SK-N-SH (cell line): ENCODE data around the gene MID2. TPM values are rescaled to one million over a fixed set of nuclear protein-coding genes. Genes with fewer than 3 reads are reported as not detected.

Source experiments
- CTCF ChIA-PET: fragments of 300-600, 350-600 bp; formaldehyde crosslinking; extraction: SDS; loops from one replicate; lab custom pipeline; 2021; lab: Yijun Ruan, JAX
- POLR2A ChIA-PET: fragments of 350-600 bp; sonication (Branson Sonifier 250); formaldehyde crosslinking; extraction: SDS; loops from one replicate; lab custom pipeline; 2020; ENCODE audit warnings: antibody characterized with exemption, inconsistent platforms; lab: Yijun Ruan, JAX
- DNase-seq: peaks from one replicate; pipeline ENCODE4 v3.0.0; 2012
- H2AFZ ChIP-seq: fragments of 200-600 bp; sonication (generic); 2 replicates; pipeline ENCODE4 v1.8.1; 2016; ENCODE audit warnings: antibody characterized with exemption, mild to moderate bottlenecking, low read depth
- H3F3A ChIP-seq: fragments of 200-600 bp; sonication (generic); replicated peaks from 2 replicates; pipeline ENCODE3; 2016; ENCODE audit warnings: antibody characterized with exemption, mild to moderate bottlenecking; ENCODE audit not compliant: insufficient read depth
- H3K27ac ChIP-seq, 2 experiments: fragments of 200-500 bp in 1 of 2; fragments of 200-600 bp in 1 of 2; sonication (Bioruptor generic) in 1 of 2; sonication (generic), shearing (Covaris generic) in 1 of 2; 2 replicates each; pipeline versions ENCODE4 v1.5.1 to v1.6.1; 2014 to 2016; ENCODE audit warnings: low read depth in 2 of 2, inconsistent platforms in 1 of 2, low read length in 1 of 2, mild to moderate bottlenecking in 1 of 2, mixed read lengths in 1 of 2
- H3K27me3 ChIP-seq: fragments of 200-600 bp; sonication (generic), shearing (Covaris generic); 2 replicates; pipeline ENCODE4 v1.6.1; 2016; ENCODE audit warnings: mixed run types; ENCODE audit not compliant: insufficient read depth
- H3K36me3 ChIP-seq, 2 experiments: fragments of 200-500 bp in 1 of 2; fragments of 200-600 bp in 1 of 2; sonication (Bioruptor generic) in 1 of 2; sonication (generic) in 1 of 2; replicated peaks in 1 of 2; 2 replicates each; pipeline versions ENCODE3 to v1.5.1; 2014 to 2016; ENCODE audit warnings: low read length in 1 of 2, mild to moderate bottlenecking in 1 of 2; ENCODE audit not compliant: insufficient read depth in 2 of 2, control insufficient read depth in 1 of 2
- H3K4me1 ChIP-seq, 2 experiments: fragments of 200-500 bp in 1 of 2; fragments of 200-600 bp in 1 of 2; sonication (Bioruptor generic) in 1 of 2; sonication (generic), shearing (Covaris generic) in 1 of 2; 2 replicates each; pipeline versions ENCODE4 v1.5.1 to v1.6.1; 2014 to 2016; ENCODE audit warnings: low read depth in 1 of 2, low read length in 1 of 2, mixed run types in 1 of 2; ENCODE audit not compliant: insufficient read depth in 2 of 2, control insufficient read depth in 1 of 2
- H3K4me2 ChIP-seq: fragments of 200-600 bp; sonication (generic), shearing (Covaris generic); 2 replicates; pipeline ENCODE4 v1.6.1; 2017; ENCODE audit warnings: mixed run types
- H3K4me3 ChIP-seq, 2 experiments: fragments of 200-500 bp in 1 of 2; fragments of 200-600 bp in 1 of 2; sonication (Bioruptor generic) in 1 of 2; sonication (generic), shearing (Covaris generic) in 1 of 2; 2 replicates each; pipeline versions ENCODE4 v1.5.1 to v1.8.1; 2014 to 2016; ENCODE audit warnings: low read depth in 2 of 2, inconsistent platforms in 1 of 2, low read length in 1 of 2, mild to moderate bottlenecking in 1 of 2, mixed read lengths in 1 of 2, moderate library complexity in 1 of 2
- H3K79me2 ChIP-seq: fragments of 200-600 bp; sonication (generic); 2 replicates; pipeline ENCODE4 v1.8.1; 2017; ENCODE audit warnings: mild to moderate bottlenecking; ENCODE audit not compliant: insufficient read depth
- H3K9ac ChIP-seq: fragments of 200-600 bp; sonication (generic); 2 replicates; pipeline ENCODE4 v1.6.1; 2017; ENCODE audit warnings: mixed run types
- H3K9me2 ChIP-seq: fragments of 200-600 bp; sonication (generic); 2 replicates; pipeline ENCODE4 v1.6.1; 2017; ENCODE audit warnings: mixed run types
- H3K9me3 ChIP-seq: fragments of 200-600 bp; sonication (generic); 2 replicates; pipeline ENCODE4 v1.6.1; 2017; ENCODE audit warnings: mixed run types, mild to moderate bottlenecking, moderate library complexity
- H4K20me1 ChIP-seq: fragments of 200-600 bp; sonication (generic); 2 replicates; pipeline ENCODE4 v1.6.1; 2017; ENCODE audit warnings: mild to moderate bottlenecking, mixed run types; ENCODE audit not compliant: insufficient read depth
- CHD2 ChIP-seq: fragments of 150-350 bp; IDR thresholded peaks from 2 replicates; pipeline ENCODE4 v1.6.1; 2018; ENCODE audit warnings: low read length; ENCODE audit not compliant: partially characterized antibody
- CTCF ChIP-seq: fragments of 200-600 bp; sonication (generic); IDR thresholded peaks from 2 replicates; pipeline ENCODE4 v1.6.1; 2017; ENCODE audit warnings: antibody characterized with exemption, mild to moderate bottlenecking, moderate library complexity
- GABPA ChIP-seq: IDR thresholded peaks from 2 replicates; pipeline ENCODE4 v1.4.0; 2012; ENCODE audit warnings: low read depth, mild to moderate bottlenecking
- MAX ChIP-seq: IDR thresholded peaks from 2 replicates; pipeline ENCODE4 v1.4.0; 2012; ENCODE audit warnings: low read depth
- SIN3A ChIP-seq: IDR thresholded peaks from 2 replicates; pipeline ENCODE4 v1.6.1; 2012; ENCODE audit warnings: low read depth, mild to moderate bottlenecking, low read length, moderate library complexity, borderline replicate concordance
- TAF1 ChIP-seq: IDR thresholded peaks from 2 replicates; pipeline ENCODE4 v1.6.1; 2012; ENCODE audit warnings: low read depth, mild to moderate bottlenecking, low read length, moderate library complexity, borderline replicate concordance
- TEAD4 ChIP-seq: IDR thresholded peaks from 2 replicates; pipeline ENCODE4 v1.4.0; 2012; ENCODE audit warnings: mild to moderate bottlenecking, borderline replicate concordance; ENCODE audit not compliant: insufficient read depth
- ZBTB33 ChIP-seq: IDR thresholded peaks from 2 replicates; pipeline ENCODE4 v1.4.0; 2012; ENCODE audit warnings: low read depth, borderline replicate concordance
- WGBS: methylation state at CpG from one replicate; pipeline ENCODE4 v1.1.6; 2017; ENCODE audit warnings: low lambda C conversion rate; 5-methylcytosine and 5-hydroxymethylcytosine counted together
- polyA plus RNA-seq, 3 experiments: library from polyadenylated mRNA; depleted of rRNA; stranded (reverse); fragments of >200 nt; gene quantifications; 2 replicates each; pipeline ENCODE4 v1.2.3, GENCODE V29; 2012

The MID2 gene
- polyA plus RNA-seq, 1 of the 3 experiments (the other 2 are of a cell fraction) = 0.16 TPM

- TF ChIP-seq ZBTB33 (no peak), GABPA (no peak), CHD2 (no peak)
These were observed 15.3 kb downstream of the MID2 start (continued) for GRCh38 chrX:107840971-107841370.

GRCh38 chrX:107842715-107843400 is 17.2 kb downstream of the MID2 start:
- Histone ChIP-seq H3K4me2 (no peak overlapping the region), H3K9ac (no peak overlapping the region), H2AFZ (no peak overlapping the region), H3K4me1 (no peaks in the 10 kb centered on the region), H4K20me1 (no peaks in the 10 kb centered on the region), H3K36me3 (no peaks in the 10 kb centered on the region), H3K9me3 (no peaks in the 10 kb centered on the region), H3K9me2 (no peaks in the 10 kb centered on the region), H3K79me2 (no peaks in the 10 kb centered on the region), H3F3A (no peaks in the 10 kb centered on the region), H3K27ac (no peak overlapping the region), H3K4me3 (no peak overlapping the region), H3K27me3 (peaks cover 20% of the 10 kb centered on the region; the same call in 1 of the 2 replicates)
- TF ChIP-seq MAX (no peak), ZBTB33 (no peak), SIN3A (no peak), TEAD4 (no peak), CTCF (no peak), TAF1 (no peak)
- ChIA-PET CTCF (no interaction called here), POLR2A (no interaction called here)
- WGBS = 34% methylated on average over 6 of the region's 6 CpGs
- DNase-seq = no peak
